Coronary artery (tissue), 2 donors: ENCODE data around the gene TNK1.

Source experiments
- DNase-seq: peaks from one replicate; pipeline ENCODE4 v3.0.0-alpha.2; 2017; ENCODE audit warnings: low spot score
- H3K27ac ChIP-seq, 2 donors: fragments of 200-600 bp; sonication (generic); one replicate each; pipeline ENCODE4 v1.5.1; 2016 to 2019
- H3K4me3 ChIP-seq: fragments of 200-600 bp; sonication (generic); 2 replicates; pipeline ENCODE4 v1.5.1; 2016; ENCODE audit warnings: mild to moderate bottlenecking, moderate library complexity
- TF ChIP-seq, protein P1 (sequence below): fragments of 200-600 bp; sonication (generic); IDR thresholded peaks from one replicate; pipeline ENCODE4 v1.5.1; 2019; ENCODE audit warnings: antibody characterized with exemption

The TNK1 gene

DNA sequence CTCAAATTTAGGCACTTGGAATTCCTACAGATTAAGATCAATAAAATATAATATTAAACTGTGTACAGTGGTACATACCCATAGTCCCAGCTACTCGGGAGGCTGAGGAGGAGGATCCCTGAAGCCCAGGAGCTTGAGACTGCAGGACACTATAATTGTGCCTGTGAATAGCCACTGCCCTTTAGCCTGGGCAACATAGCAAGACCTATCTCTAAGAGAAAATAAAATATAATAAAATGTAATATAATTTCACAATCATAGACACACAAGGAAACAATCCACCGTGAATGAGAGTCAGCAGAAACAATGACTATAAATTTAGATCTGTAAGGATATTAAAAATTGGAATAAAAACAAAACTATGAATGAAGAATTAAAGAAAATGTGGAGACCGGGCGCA is 10.0 kb upstream of the TNK1 start:
- TF ChIP-seq, protein P1, sequence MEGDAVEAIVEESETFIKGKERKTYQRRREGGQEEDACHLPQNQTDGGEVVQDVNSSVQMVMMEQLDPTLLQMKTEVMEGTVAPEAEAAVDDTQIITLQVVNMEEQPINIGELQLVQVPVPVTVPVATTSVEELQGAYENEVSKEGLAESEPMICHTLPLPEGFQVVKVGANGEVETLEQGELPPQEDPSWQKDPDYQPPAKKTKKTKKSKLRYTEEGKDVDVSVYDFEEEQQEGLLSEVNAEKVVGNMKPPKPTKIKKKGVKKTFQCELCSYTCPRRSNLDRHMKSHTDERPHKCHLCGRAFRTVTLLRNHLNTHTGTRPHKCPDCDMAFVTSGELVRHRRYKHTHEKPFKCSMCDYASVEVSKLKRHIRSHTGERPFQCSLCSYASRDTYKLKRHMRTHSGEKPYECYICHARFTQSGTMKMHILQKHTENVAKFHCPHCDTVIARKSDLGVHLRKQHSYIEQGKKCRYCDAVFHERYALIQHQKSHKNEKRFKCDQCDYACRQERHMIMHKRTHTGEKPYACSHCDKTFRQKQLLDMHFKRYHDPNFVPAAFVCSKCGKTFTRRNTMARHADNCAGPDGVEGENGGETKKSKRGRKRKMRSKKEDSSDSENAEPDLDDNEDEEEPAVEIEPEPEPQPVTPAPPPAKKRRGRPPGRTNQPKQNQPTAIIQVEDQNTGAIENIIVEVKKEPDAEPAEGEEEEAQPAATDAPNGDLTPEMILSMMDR = no peak
- no peak for DNase-seq
- Histone ChIP-seq H3K27ac (no peak overlapping the region), H3K4me3 (no peak overlapping the region)

DNA sequence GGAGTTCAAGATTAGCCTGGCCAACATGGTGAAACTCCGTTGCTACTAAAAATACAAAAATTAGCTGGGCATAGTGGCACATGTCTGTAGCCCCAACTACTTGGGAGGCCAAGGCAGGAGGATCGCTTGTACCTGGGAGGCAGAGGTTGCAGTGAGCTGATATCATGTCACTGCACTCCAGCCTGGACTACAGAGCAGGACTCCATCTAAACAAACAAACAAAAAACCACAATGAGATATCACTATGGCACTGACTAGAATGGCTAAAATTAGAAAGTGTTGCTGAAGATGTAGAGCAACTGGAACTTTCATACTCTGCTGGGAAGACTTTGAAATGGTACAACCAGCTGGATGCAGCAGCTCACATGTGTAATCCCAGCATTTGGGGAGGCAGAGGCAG is 6.5 kb upstream of the TNK1 start:
- TF ChIP-seq, protein P1 = no peak
- H3K4me3 ChIP-seq = no peak overlapping the region
- no peak for DNase-seq
- H3K27ac ChIP-seq = no peak overlapping the region

DNA sequence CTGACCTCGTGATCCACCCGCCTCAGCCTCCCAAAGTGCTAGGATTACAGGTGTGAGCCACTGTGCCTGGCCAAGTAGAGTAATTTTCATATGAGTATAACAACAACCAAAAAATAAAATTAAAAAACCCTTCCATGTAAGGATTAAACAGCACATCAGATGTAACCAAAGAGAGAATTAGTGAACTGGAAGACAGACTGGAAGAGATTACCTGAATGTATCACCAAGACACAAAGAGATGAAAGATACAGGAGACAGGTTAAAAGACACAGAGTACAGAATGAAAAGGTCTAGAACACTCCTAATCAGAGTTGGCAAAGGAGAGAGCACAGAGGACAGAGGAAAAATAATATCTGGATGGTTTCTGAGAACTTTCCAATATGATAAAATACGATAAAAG is 1.8 kb upstream of the TNK1 start:
- Histone ChIP-seq H3K27ac (no peak overlapping the region), H3K4me3 (no peak overlapping the region)
- no peak for DNase-seq
- TF ChIP-seq, protein P1 = no peak

DNA sequence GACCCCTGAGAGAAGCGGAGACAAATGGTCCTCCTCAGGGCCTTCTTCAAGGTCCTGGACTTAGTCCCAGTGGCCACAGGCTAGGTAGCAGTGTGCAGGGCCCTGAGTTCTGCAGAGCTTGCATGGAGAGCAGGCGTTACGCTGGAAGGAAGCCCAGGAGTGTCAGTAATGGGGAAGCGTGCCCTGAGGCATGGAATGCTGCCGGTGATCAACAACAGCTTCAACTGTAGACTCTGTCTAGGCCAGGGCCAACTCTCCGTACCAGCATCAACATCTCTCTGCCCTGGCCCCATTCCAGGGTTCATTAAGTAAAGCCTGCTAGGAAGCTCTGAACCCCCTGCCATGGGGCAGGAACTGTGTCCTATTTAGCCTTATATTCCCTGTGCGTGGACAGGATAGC is 568 bp upstream of the TNK1 start:
- DNase-seq = no peak
- H3K27ac ChIP-seq = peak overlapping the region in 1 of 2 donors; percentile 26
- peak overlapping the region; percentile 79 for H3K4me3 ChIP-seq

DNA sequence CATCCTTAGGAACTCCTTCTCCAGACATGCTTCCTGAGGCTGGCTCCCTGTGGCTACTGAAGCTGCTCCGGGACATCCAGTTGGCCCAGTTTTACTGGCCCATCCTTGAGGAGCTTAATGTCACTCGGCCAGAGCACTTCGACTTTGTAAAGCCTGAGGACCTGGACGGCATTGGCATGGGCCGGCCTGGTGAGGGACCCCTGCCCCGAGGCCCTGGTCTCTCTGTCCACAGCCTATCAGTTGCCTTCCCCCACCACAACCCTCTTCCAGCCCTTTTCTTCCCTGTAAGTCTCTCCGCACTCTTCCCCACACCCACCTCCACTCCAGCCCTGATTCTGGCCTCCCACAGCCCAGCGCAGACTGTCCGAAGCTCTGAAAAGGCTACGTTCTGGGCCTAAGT is 2.0 kb downstream of the TNK1 start:
- H3K4me3 ChIP-seq = no peak overlapping the region
- H3K27ac ChIP-seq = no peak overlapping the region
- DNase-seq = no peak
- TF ChIP-seq, protein P1 = no peak

More for the DNA sequence above, 568 bp upstream of the TNK1 start:
- TF ChIP-seq, protein P1 = no peak

DNA sequence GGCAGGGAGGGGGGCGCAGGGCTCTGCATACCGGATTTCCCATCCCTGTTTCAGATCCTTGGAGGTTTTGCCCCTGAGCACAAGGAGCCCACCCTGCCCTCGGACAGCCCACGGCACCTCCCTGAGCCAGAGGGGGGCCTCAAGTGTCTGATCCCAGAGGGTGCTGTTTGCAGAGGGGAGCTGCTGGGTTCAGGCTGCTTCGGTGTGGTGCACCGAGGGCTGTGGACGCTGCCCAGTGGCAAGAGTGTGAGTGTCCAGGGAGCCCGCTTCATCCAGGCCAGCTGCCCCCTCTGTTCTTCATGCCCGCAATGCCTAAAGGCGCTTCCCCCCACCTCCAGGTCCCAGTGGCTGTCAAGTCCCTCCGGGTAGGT is 2.5 kb downstream of the TNK1 start:
- DNase-seq = no peak
- TF ChIP-seq, protein P1 = no peak
- Histone ChIP-seq H3K27ac (peak overlapping the region in 1 of 2 donors; percentile 61), H3K4me3 (peak overlapping the region; percentile 77)

DNA sequence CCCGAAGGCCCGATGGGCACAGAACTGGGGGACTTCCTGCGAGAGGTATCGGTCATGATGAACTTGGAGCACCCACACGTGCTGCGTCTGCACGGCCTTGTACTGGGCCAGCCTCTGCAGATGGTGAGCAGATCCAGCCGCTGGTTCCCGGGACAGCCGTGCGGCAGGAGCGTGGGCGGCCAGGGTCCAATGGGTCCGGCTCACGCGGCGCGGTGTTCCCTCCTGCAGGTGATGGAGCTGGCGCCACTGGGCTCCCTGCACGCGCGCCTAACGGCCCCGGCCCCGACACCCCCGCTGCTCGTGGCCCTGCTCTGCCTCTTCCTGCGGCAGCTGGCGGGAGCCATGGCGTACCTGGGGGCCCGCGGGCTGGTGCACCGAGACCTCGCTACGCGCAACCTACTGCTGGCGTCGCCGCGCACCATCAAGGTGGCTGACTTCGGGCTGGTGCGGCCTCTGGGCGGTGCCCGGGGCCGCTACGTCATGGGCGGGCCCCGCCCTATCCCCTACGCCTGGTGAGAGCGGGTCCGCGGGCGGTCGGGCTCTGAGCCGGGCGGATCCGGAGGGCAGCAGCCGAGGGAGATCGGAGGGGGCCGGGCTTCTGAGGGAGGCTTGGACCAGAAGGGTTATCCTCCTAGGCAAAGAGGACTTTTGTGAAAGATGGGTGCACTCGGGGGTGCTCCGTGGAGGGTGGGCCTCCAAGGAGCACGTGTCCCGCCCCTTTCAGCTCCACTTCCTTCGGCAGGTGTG is 3.0 kb downstream of the TNK1 start:
- TF ChIP-seq, protein P1 = no peak
- Histone ChIP-seq H3K4me3 (peak overlapping the region; percentile 77), H3K27ac (peak overlapping the region in 1 of 2 donors; percentile 61)
- DNase-seq = no peak
